Hepatocyte (in vitro differentiated cells): ENCODE data around the gene TXNL4B. TPM values are rescaled to one million over a fixed set of nuclear protein-coding genes. Genes with fewer than 3 reads are reported as not detected.

ENCODE experiments used
- DNase-seq: peaks from one replicate; pipeline ENCODE4 v3.0.0-alpha.2; 2016; ENCODE audit warnings: low spot score
- H2AFZ ChIP-seq: fragments of 200-600 bp; sonication (generic); 2 replicates; pipeline ENCODE4 v1.6.0; 2016; ENCODE audit warnings: antibody characterized with exemption, mild to moderate bottlenecking
- H3K27ac ChIP-seq: fragments of 200-600 bp; sonication (generic); 2 replicates; pipeline ENCODE4 v1.5.1; 2016; ENCODE audit warnings: mild to moderate bottlenecking
- H3K27me3 ChIP-seq: fragments of 200-600 bp; sonication (generic); 2 replicates; pipeline ENCODE4 v1.6.1; 2016
- H3K36me3 ChIP-seq: fragments of 200-600 bp; sonication (generic); replicated peaks from 2 replicates; pipeline ENCODE4 v1.5.1; 2016; ENCODE audit warnings: low read depth; ENCODE audit not compliant: insufficient read depth
- H3K4me1 ChIP-seq: fragments of 200-600 bp; sonication (generic); 2 replicates; pipeline ENCODE4 v1.5.1; 2016; ENCODE audit warnings: mild to moderate bottlenecking, moderate library complexity; ENCODE audit not compliant: insufficient read depth
- H3K4me2 ChIP-seq: fragments of 200-600 bp; sonication (generic); 2 replicates; pipeline ENCODE4 v1.6.0; 2016
- H3K4me3 ChIP-seq: fragments of 200-600 bp; sonication (generic); 2 replicates; pipeline ENCODE4 v1.5.1; 2016; ENCODE audit warnings: mild to moderate bottlenecking
- H3K79me2 ChIP-seq: fragments of 200-600 bp; sonication (generic); 2 replicates; pipeline ENCODE4 v1.6.0; 2017; ENCODE audit warnings: mild to moderate bottlenecking
- H3K9me2 ChIP-seq: fragments of 200-600 bp; sonication (generic); replicated peaks from 2 replicates; pipeline ENCODE4 v1.6.0; 2017; ENCODE audit warnings: mild to moderate bottlenecking; ENCODE audit not compliant: insufficient read depth
- H3K9me3 ChIP-seq: fragments of 200-600 bp; sonication (generic); 2 replicates; pipeline ENCODE4 v1.5.1; 2016; ENCODE audit warnings: low read depth, mild to moderate bottlenecking
- H4K20me1 ChIP-seq: fragments of 200-600 bp; sonication (generic); 2 replicates; pipeline ENCODE4 v1.6.0; 2016; ENCODE audit warnings: mild to moderate bottlenecking; ENCODE audit not compliant: insufficient read depth, poor library complexity, severe bottlenecking
- EZH2 ChIP-seq: fragments of 200-600 bp; sonication (generic); IDR thresholded peaks from 2 replicates; pipeline ENCODE4 v1.6.1; 2016; ENCODE audit warnings: antibody characterized with exemption, mild to moderate bottlenecking, borderline replicate concordance
- EZH2phosphoT487 ChIP-seq: fragments of 200-600 bp; sonication (generic); IDR thresholded peaks from one replicate; pipeline ENCODE4 v1.6.1; 2018; ENCODE audit warnings: antibody characterized with exemption, mild to moderate bottlenecking, low read depth, moderate library complexity; ENCODE audit not compliant: unreplicated experiment, severe bottlenecking
- WGBS: methylation state at CpG from one replicate; pipeline ENCODE4 v1.1.6; 2016; ENCODE audit warnings: low lambda C conversion rate; ENCODE audit errors: missing lambda C conversion rate; 5-methylcytosine and 5-hydroxymethylcytosine counted together
- polyA plus RNA-seq: library from polyadenylated mRNA; unstranded; fragments of >200 nt; fragmentation: Nextera tagmentation; extraction: Ambion mirVana; gene quantifications from 2 replicates; pipeline ENCODE4 v1.2.1, GENCODE V29; 2016
- total RNA-seq: library from RNA; depleted of rRNA; stranded (reverse); fragments of >200 nt; gene quantifications from 2 replicates; pipeline ENCODE4 v1.2.3, GENCODE V29; 2014
- TF ChIP-seq, protein P1 (sequence below): fragments of 200-600 bp; sonication (generic); IDR thresholded peaks from 2 replicates; pipeline ENCODE4 v1.5.1; 2016; ENCODE audit warnings: antibody characterized with exemption, mild to moderate bottlenecking; ENCODE audit not compliant: poor library complexity

TXNL4B gene
- total and polyA plus RNA-seq, 2 experiments from 2014 or later: 8.5 to 10.0 TPM

DNA sequence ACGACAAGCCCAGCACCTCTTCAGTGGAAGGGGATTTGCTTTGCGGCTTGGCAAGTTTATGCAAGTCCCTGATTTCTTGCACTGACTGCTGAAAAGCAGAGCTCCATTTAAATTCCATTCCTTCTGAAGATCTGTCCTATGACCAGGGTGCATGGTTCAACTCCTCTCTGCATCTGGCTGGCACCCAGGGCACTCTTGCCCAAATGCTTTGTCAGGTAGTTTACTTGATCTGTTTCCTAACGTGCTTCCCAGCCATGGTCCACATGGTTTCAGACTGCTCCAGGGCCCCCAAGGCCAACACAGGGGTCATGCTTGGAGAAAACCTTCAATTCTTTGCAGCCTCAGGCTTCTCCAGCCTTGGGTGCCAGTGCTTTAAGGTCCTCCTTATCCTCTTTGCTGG, 50.4 kb downstream of the TXNL4B start:
- Histone ChIP-seq H4K20me1 (no peaks in the 10 kb centered on the region), H3K27me3 (no peaks in the 10 kb centered on the region), H3K9me3 (no peaks in the 10 kb centered on the region), H3K9me2 (no peaks in the 10 kb centered on the region), H3K4me1 (no peaks in the 10 kb centered on the region), H2AFZ (no peak overlapping the region), H3K27ac (no peak overlapping the region), H3K79me2 (no peaks in the 10 kb centered on the region), H3K4me3 (no peak overlapping the region), H3K4me2 (no peak overlapping the region), H3K36me3 (no peaks in the 10 kb centered on the region)
- 57% methylated on average over 3 of the region's 3 CpGs for WGBS
- DNase-seq: no peak
- TF ChIP-seq EZH2phosphoT487 (no peak), EZH2 (no peak)
- TF ChIP-seq, protein P1, sequence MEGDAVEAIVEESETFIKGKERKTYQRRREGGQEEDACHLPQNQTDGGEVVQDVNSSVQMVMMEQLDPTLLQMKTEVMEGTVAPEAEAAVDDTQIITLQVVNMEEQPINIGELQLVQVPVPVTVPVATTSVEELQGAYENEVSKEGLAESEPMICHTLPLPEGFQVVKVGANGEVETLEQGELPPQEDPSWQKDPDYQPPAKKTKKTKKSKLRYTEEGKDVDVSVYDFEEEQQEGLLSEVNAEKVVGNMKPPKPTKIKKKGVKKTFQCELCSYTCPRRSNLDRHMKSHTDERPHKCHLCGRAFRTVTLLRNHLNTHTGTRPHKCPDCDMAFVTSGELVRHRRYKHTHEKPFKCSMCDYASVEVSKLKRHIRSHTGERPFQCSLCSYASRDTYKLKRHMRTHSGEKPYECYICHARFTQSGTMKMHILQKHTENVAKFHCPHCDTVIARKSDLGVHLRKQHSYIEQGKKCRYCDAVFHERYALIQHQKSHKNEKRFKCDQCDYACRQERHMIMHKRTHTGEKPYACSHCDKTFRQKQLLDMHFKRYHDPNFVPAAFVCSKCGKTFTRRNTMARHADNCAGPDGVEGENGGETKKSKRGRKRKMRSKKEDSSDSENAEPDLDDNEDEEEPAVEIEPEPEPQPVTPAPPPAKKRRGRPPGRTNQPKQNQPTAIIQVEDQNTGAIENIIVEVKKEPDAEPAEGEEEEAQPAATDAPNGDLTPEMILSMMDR: no peak

DNA sequence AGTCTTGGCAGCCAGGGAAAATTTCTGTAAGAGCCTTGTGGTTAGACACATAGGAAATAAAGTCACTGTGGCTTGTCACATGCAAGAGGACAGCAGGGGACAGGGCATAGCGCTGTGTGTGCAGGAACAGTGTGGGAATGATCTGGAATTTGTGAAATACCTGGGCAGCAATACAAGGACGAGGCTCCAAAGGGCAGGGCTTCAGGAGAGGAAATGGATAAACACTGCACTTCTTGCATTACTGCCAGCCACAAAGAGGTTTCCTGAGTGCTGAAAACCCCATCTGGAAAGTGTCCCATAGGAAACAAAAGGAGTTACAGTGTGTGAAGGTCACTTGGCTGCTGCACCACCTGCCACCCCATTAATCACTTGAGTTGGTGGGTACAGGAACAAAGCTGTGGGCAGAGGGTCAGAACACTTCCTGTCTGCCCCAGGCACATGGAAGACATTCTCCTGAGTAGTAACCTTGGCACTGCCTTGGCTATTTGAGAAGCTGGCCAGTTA, 51.2 kb downstream of the TXNL4B start:
- no peaks in the 10 kb centered on the region for H4K20me1 ChIP-seq
- no peaks in the 10 kb centered on the region for H3K4me1 ChIP-seq
- H3K27ac ChIP-seq: no peak overlapping the region
- no peaks in the 10 kb centered on the region for H3K9me2 ChIP-seq
- no peak overlapping the region for H3K4me2 ChIP-seq
- no peaks in the 10 kb centered on the region for H3K9me3 ChIP-seq
- DNase-seq: no peak
- TF ChIP-seq, protein P1: no peak
- no peak for TF ChIP-seq EZH2phosphoT487
- TF ChIP-seq EZH2: no peak
- 69% methylated on average over 2 of the region's 2 CpGs for WGBS
- H3K27me3 ChIP-seq: no peaks in the 10 kb centered on the region
- H3K4me3 ChIP-seq: no peak overlapping the region
- H2AFZ ChIP-seq: no peak overlapping the region
- no peaks in the 10 kb centered on the region for H3K36me3 ChIP-seq
- no peaks in the 10 kb centered on the region for H3K79me2 ChIP-seq

DNA sequence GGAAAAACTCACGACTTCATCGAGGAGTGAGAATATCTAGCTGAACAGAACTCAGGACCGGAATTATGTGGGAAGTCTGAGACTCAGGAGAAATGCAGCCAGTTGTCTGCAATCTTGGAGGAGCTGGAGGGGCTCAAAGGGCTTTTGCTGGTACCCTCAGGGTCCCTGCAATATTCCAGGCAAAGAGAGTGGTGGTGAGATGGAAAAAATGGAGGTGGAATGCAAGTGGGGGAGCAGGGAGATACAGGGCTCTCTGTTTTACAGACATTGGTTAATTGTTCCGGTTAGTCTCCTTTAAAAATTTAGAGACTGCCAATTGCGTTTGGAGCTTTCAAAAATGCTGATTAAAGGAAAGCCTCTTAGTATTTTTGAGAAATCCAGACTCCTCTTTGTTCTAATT, 57.3 kb downstream of the TXNL4B start:
- no peaks in the 10 kb centered on the region for H3K9me2 ChIP-seq
- H3K4me3 ChIP-seq: no peak overlapping the region
- no peaks in the 10 kb centered on the region for H3K36me3 ChIP-seq
- TF ChIP-seq EZH2phosphoT487: no peak
- no peak for TF ChIP-seq EZH2
- TF ChIP-seq, protein P1: no peak
- no peaks in the 10 kb centered on the region for H3K9me3 ChIP-seq
- DNase-seq: no peak
- no peaks in the 10 kb centered on the region for H3K4me1 ChIP-seq
- H3K4me2 ChIP-seq: no peak overlapping the region
- no peaks in the 10 kb centered on the region for H3K27me3 ChIP-seq
- H4K20me1 ChIP-seq: no peaks in the 10 kb centered on the region
- no peak overlapping the region for H3K27ac ChIP-seq
- H3K79me2 ChIP-seq: no peaks in the 10 kb centered on the region
- WGBS: 72% methylated on average over 5 of the region's 5 CpGs
- no peak overlapping the region for H2AFZ ChIP-seq

Other genes with a start within 250 kb of the TXNL4B start
- gene ATXN1L, start 247.6 kb downstream of the TXNL4B start, total RNA-seq: 17.3 and 20.8 TPM in 2 replicates
- 8.1 and 8.6 TPM in 2 replicates for gene ATXN1L, start 247.6 kb downstream of the TXNL4B start, polyA plus RNA-seq
- 12.7 and 13.5 TPM in 2 replicates for gene ZNF821, start 209.4 kb downstream of the TXNL4B start, total RNA-seq
- gene ZNF821, start 209.4 kb downstream of the TXNL4B start, polyA plus RNA-seq: 20.6 and 24.4 TPM in 2 replicates
- 216 and 240 TPM in 2 replicates for gene IST1, start 198.1 kb downstream of the TXNL4B start, total RNA-seq
- gene IST1, start 198.1 kb downstream of the TXNL4B start, polyA plus RNA-seq: 144 and 172 TPM in 2 replicates
- 0.23 TPM in 1 of 2 replicates, not detected in the other for gene PKD1L3, start 93.2 kb downstream of the TXNL4B start, total RNA-seq
- gene PKD1L3, start 93.2 kb downstream of the TXNL4B start, polyA plus RNA-seq: 0.50 TPM in 1 of 2 replicates, not detected in the other
- 4.2 and 6.6 TPM in 2 replicates for gene DHODH, start 84.9 kb downstream of the TXNL4B start, total RNA-seq
- gene DHODH, start 84.9 kb downstream of the TXNL4B start, polyA plus RNA-seq: 5.6 and 6.5 TPM in 2 replicates
- gene HP, start 39.1 kb downstream of the TXNL4B start, total RNA-seq: 374 and 430 TPM in 2 replicates
- gene HP, start 39.1 kb downstream of the TXNL4B start, polyA plus RNA-seq: 495 and 719 TPM in 2 replicates
- 16.9 and 19.7 TPM in 2 replicates for gene HPR, start 30.4 kb downstream of the TXNL4B start, total RNA-seq
- 19.2 and 26.6 TPM in 2 replicates for gene HPR, start 30.4 kb downstream of the TXNL4B start, polyA plus RNA-seq
- gene DHX38, start 227 bp upstream of the TXNL4B start, total RNA-seq: 40.2 and 42.2 TPM in 2 replicates
- 32.9 and 50.8 TPM in 2 replicates for gene DHX38, start 227 bp upstream of the TXNL4B start, polyA plus RNA-seq
- gene PMFBP1, start 78.5 kb upstream of the TXNL4B start, total RNA-seq: 0.44 and 1.4 TPM in 2 replicates
- 2.9 and 3.4 TPM in 2 replicates for gene PMFBP1, start 78.5 kb upstream of the TXNL4B start, polyA plus RNA-seq